D721Med (cell line): ENCODE results near the gene MVK.

Source experiments
- DNase-seq: peaks from one replicate; pipeline ENCODE4 v3.0.0; 2011; ENCODE audit warnings: low spot score; ENCODE audit not compliant: insufficient read length
- FAIRE-seq: peaks from 2 replicates; lab custom pipeline; 2011; peaks lifted over from hg19 to GRCh38; lab: Jason Lieb, UNC
- CTCF ChIP-seq: IDR thresholded peaks from 2 replicates; pipeline ENCODE4 v1.5.1; 2012; ENCODE audit warnings: mild to moderate bottlenecking, control low read depth; ENCODE audit not compliant: insufficient read depth; ENCODE audit errors: missing control alignments

The MVK gene

GRCh38 chr12:109612003-109612402 lies 38.4 kb downstream of the MVK start:
- DNase-seq = no peak
- no peak for FAIRE-seq
- TF ChIP-seq CTCF = no peak

GRCh38 chr12:109612975-109613502 lies 39.4 kb downstream of the MVK start:
- FAIRE-seq (no peak), DNase-seq (no peak)
- peak; percentile 14 for TF ChIP-seq CTCF

- no peak for TF ChIP-seq CTCF
- FAIRE-seq (no peak), DNase-seq (no peak)
These were observed 40.3 kb downstream of the MVK start for GRCh38 chr12:109613649-109614455.

GRCh38 chr12:109615556-109616229 lies 42.1 kb downstream of the MVK start:
- no peak for TF ChIP-seq CTCF

GRCh38 chr12:109617491-109617890 lies 43.9 kb downstream of the MVK start:
- no peak for FAIRE-seq
- no peak for TF ChIP-seq CTCF
- DNase-seq = no peak

More at GRCh38 chr12:109615556-109616229, 42.1 kb downstream of the MVK start:
- FAIRE-seq = no peak
- no peak for DNase-seq

GRCh38 chr12:109618082-109618481 lies 44.5 kb downstream of the MVK start:
- TF ChIP-seq CTCF = no peak
- DNase-seq (no peak), FAIRE-seq (no peak)
